CD4-positive, alpha-beta T cell treated with Interleukin-2 at 100 ng/mL for 4 hours (primary cell): ENCODE data around the gene CD151.

Experiments used
- DNase-seq: peaks from one replicate; pipeline ENCODE4 v3.0.0-alpha.2; 2020; ENCODE audit warnings: low spot score

Gene CD151

DNA sequence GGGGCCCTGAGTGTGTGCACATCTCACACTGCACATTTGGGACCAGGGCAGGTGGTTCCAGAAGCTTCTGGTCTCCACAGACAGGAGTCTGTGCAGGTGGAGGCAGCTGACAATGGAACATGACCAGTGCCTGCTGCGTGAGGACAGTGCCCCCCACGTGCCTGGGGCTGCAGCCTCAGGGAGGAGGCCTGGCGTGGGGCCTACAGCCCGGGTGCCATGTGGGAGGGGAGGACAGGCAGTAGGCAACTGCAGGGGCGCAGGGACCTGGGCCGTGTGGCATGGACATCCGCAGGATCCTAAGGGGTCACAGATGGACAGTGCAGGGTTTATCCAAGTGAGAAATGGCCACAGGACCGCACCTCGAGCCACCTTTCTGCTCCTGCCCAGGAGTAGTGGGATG, 38.7 kb downstream of the CD151 start:
- no peak for DNase-seq

DNA sequence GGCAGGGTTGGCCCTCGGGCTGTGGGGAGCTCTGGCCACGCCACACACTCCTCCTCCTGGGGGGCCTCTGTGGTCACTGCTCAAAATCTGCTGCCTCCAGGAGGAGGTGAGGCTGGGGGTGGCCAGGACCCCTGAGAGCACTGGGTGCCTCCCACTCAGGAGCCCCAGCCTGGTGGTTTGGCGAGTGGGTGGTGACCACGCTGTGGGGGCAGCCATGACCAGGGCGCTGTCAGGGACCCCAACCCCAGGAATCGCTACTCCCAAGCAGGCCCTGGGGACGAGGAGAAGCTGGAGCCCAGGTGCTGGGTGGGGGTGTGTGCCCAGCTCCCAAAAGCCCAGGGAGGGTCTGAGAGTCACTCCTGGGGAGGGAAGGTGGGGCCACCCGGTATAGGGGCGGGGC, 40.0 kb downstream of the CD151 start:
- DNase-seq, result no peak

DNA sequence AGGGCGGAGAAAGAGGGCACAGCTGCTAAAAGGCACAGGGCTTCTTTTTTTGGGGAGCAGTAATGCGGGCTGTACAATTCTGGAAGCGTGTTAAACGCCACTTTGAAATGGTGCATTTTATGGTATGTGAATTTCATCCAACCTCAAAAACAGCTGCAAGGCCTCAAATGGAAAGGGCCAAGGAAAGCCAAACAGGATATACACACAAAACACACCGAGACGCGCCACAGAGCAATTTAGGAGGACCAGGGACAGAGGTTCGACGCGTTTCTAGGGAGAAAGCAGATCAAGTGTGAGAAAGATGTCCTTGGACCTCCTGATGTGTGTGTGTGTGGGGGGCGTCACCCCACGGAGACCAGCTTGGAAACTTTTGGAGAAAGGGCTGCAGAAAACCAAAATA, 41.0 kb downstream of the CD151 start:
- no peak for DNase-seq

DNA sequence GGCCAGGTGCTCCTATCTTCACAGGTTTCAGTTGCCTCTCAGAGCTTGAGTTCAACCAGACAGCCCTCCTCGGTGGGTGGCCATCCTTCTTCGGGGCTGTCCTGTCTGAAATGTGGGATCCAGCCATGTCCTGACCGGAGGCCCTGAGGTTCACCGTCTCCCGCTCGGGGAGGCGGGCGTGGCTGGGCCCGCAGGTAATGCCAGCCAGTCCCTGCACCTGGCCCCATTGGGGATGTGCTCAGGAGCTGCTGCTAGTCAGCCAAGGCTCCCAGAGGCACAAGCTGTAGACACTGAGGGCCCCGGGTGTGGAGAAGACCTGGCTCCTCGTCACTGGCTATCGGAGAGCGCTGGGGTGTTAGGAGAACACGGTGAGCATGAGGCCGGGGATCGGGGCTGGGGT, 42.5 kb downstream of the CD151 start:
- no peak for DNase-seq

DNA sequence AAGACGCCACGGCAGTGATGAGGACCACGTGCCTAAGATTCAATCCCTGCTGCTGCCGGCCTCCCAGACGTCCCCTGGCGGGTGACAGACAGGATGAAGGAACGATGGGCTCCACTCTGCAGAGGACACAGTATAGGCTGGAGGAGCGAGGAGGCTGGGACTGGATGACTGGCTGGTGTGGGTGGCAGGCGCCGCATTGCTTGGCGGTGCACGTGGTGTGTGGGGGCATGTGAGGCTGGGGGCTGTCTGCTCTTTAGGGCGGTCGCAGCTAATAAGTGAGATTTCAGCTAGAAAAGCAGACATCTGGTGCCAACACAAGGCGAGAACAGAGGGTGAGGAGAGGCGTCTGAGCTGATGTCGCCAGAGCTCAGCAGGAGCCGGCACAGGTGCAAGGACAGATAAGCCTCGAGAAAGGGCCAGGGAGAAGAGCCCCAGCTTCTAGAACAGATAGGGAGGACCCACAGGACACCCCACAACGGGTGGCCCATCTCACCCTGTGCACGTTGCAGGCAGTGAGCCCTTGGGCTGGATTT, 43.1 kb downstream of the CD151 start:
- no peak for DNase-seq

DNA sequence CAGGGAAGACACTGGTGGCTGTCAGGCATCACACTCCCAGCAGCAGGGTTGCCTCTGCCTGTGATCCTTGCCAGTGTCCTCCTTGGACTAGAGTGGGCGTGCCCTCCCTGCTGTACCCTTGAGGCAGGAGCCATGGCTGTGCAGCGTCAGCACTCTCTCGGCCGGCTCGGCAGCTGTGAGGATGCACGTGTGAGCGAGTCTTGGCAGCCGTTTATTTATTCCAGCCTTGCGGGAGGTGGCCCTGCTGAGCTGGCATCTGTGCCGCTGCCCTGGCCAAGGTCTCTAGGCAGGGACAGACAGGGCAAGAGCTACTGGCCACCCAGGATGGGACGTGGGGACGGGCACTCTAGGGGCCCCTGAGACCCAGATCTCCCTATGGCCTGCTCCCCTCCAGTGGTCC, 43.8 kb downstream of the CD151 start:
- DNase-seq, result no peak

DNA sequence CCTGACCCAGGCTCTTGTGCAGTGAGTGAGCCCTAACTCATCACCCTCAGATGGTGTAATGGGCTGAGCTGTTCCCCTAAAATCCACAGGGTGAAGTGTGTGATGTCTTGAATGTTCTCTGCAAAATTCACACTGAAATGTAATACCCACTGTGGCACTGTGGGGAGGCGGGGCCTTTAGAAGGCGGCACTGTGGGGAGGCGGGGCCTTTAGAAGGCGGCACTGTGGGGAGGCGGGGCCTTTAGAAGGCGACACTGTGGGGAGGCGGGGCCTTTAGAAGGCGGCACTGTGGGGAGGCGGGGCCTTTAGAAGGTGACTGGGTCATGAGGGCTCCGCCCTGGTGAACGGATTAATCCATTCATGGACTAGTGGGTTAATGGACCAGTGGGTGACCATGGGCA, 44.8 kb downstream of the CD151 start:
- no peak for DNase-seq

DNA sequence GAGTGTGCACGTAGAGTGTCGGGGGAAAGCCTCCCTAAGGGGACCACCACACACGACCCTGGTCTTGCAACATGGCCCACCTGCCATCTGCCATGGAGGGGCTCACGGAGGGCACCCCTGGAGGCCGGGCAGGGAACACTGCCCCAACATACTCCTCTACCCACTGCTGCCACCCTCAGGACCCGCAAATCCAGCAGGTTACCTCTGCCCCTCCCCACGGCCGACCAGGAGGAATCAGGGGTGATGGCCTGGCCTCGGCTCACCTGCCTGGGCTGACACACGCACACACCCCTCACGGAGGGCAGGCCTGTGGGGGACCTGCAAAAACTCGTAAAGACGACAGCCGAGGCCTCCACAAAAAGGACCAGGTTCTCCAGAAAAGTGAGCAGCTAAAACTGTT, 47.7 kb downstream of the CD151 start:
- no peak for DNase-seq

DNA sequence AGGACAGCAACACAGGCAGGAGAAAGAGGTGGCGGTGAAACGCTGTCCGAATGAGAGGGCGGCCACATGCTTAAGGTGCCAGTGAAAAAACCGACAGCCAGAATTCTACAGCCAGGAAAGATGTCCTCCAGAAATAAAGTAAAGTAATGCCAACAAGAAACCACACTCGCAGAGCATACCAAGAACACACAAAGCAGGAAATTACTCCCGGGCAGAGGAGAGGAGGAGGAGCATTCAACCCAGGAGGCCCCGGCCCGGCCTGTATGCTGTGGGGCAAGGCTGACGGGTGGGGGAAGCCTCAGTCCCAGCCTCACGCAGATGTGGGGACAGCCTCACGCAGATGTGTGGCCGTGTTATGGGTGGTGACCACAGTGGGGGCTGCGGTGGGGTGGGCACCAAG, 49.8 kb downstream of the CD151 start:
- no peak for DNase-seq

DNA sequence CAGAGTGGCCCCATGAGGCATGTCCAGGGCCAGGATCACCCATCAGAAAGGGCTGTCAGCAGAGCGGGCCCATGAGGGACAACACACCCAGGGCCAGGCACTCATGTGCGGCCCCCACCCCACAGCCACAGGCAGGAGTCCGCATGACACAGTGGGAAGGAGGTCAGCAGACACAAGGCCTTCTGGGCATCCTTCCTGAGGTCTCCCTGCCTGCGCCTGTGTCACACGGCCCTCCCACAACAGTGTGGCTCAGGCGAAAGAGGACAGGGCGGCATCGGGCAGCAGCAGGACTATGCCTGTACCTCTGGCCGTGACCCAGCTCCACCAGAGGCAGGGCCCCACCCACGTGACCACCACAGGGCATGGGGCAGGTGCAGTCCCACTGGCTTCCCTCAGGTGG, 50.8 kb downstream of the CD151 start:
- DNase-seq, result no peak

DNA sequence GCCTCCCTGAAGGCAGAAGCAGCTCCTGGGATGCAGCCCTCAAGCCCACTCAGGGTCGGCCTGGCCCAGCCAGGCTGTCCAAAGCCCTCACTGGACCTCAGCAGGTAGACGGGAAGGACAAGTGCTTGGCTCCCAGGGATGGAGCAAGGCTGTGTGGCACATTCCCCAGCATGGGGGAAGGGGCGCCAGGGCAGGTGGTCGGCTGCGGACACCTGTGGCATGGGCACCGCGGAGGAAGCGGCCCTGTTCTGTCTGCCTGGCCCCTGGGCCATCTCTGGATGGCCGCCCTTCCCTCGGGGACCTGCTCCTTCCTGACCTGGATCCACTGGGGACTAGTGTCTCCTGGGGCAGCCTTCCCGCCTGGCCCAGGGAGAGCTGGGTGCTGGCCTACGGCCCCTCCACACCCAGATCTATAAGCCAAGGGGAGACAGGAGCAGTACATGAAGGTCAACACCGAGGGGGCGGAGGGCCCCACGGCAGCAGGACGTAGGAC, 51.9 kb downstream of the CD151 start:
- DNase-seq, result no peak

DNA sequence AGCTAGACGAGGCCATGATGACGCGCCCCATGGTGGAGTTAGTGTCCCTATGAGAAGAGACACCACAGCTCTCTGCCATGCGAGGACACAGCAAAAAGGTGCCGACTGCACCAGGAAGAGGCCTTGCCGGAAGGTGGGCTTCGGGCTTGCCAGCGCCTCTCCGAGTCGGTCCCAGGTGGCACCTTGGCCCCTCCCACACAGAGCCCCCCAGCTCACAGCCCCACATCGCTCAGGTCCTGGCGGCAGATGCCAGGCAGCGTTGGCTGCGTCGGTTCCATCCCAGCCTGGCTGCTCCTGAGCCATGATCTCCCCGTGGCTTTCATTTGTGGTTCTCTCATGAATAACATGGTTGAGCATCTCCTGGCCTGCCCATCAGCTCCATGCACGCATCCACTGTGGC, 53.8 kb downstream of the CD151 start:
- DNase-seq, result no peak

DNA sequence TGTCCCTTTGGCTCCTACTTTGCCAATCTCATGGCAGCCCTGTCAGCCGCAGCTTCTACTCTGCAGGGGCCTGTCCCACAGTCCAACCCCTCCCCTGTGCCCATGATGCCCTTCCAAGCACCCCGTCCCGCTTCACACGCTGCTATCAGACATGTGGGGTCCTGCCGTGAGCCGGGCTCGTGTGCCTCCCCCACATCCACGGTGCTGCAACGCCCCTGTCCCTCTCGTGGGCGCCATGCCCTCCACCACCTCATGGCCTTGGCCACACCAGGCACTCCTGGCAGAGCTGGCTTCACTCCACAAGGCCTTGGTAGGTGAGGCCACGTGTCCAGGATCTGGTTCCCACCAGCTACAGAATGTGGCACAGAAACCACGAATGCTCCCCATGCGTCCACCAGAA, 54.8 kb downstream of the CD151 start:
- DNase-seq, result no peak
